GM12878 (cell line): ENCODE data around the gene PAX7.

Experiments used
- ATF3 ChIP-seq: IDR thresholded peaks from 2 replicates; pipeline ENCODE4 v1.6.1; 2011; ENCODE audit warnings: low read depth, mild to moderate bottlenecking, low read length, moderate library complexity, borderline replicate concordance; ENCODE audit errors: extremely low read depth
- CEBPB ChIP-seq, 2 experiments: fragments of 150-350 bp in 1 of 2; IDR thresholded peaks; 2 replicates each; pipeline ENCODE4 v1.6.1; 2012 to 2014; ENCODE audit warnings: low read depth in 2 of 2, low read length in 2 of 2, borderline replicate concordance in 1 of 2, inconsistent platforms in 1 of 2
- CHD2 ChIP-seq: IDR thresholded peaks from 2 replicates; pipeline ENCODE4 v1.6.1; 2011; ENCODE audit warnings: low read depth, low read length, improper control_type of control experiment, borderline replicate concordance
- CTCF ChIP-seq, 3 experiments: IDR thresholded peaks in 2 of 3; conservative IDR thresholded peaks in 1 of 3; 2 replicates each; pipeline ENCODE4 v1.5.1; 2011; ENCODE audit warnings: low read depth in 3 of 3, low read length in 3 of 3, mild to moderate bottlenecking in 3 of 3, control low read depth in 2 of 3, moderate library complexity in 2 of 3, inconsistent platforms in 1 of 3, mixed read lengths in 1 of 3; ENCODE audit not compliant: control insufficient read depth in 2 of 3, insufficient read depth in 1 of 3; ENCODE audit errors: extremely low read depth in 1 of 3
- GABPA ChIP-seq: IDR thresholded peaks from 2 replicates; pipeline ENCODE4 v1.6.1; 2014; ENCODE audit warnings: antibody characterized with exemption, low read depth, mild to moderate bottlenecking, inconsistent platforms
- HCFC1 ChIP-seq: fragments of 150-350 bp; IDR thresholded peaks from 2 replicates; pipeline ENCODE4 v1.6.1; 2014; ENCODE audit warnings: low read length
- MXI1 ChIP-seq: fragments of 150-350 bp; IDR thresholded peaks from 2 replicates; pipeline ENCODE4 v1.6.1; 2011; ENCODE audit warnings: low read depth, mild to moderate bottlenecking, inconsistent platforms, low read length, improper control_type of control experiment
- NFXL1 ChIP-seq: fragments of 450-650 bp; IDR thresholded peaks from 2 replicates; pipeline ENCODE4 v1.6.1; 2017; ENCODE audit warnings: antibody characterized with exemption, mild to moderate bottlenecking, borderline replicate concordance
- POLR2A ChIP-seq: IDR thresholded peaks from 2 replicates; pipeline ENCODE4 v1.6.1; 2011; ENCODE audit warnings: low read depth, mild to moderate bottlenecking, low read length
- SP1 ChIP-seq: IDR thresholded peaks from one replicate; pipeline ENCODE4 v1.6.1; 2011; ENCODE audit warnings: low read depth, low read length
- TCF3 ChIP-seq: IDR thresholded peaks from 2 replicates; pipeline ENCODE4 v1.6.1; 2012; ENCODE audit warnings: low read depth, mild to moderate bottlenecking, low read length, borderline replicate concordance; ENCODE audit not compliant: insufficient read depth
- USF2 ChIP-seq: IDR thresholded peaks from 2 replicates; pipeline ENCODE4 v1.6.1; 2011; ENCODE audit warnings: low read depth, low read length, improper control_type of control experiment, borderline replicate concordance
- ZBTB40 ChIP-seq: fragments of 450-650 bp; IDR thresholded peaks from 2 replicates; pipeline ENCODE4 v1.6.1; 2016; ENCODE audit warnings: mild to moderate bottlenecking, moderate library complexity, borderline replicate concordance

GRCh38 chr1:18646786-18647410 lies 16.3 kb downstream of the PAX7 start:
- no peak for TF ChIP-seq ATF3
- no peak for TF ChIP-seq SP1
- TF ChIP-seq CTCF (IDR thresholded peaks at IDR 0.05 in 2 of 3, conservative IDR thresholded peaks at IDR 0.05 in 1 of 3; ENCODE audit: control insufficient read depth in 2 of 3, extremely low read depth in 1 of 3, insufficient read depth in 1 of 3, low read depth in 3 of 3, low read length in 3 of 3): no peak
- TF ChIP-seq POLR2A: no peak
- TF ChIP-seq CEBPB (IDR thresholded peaks at IDR 0.05; ENCODE audit: borderline replicate concordance in 1 of 2, low read depth in 2 of 2, low read length in 2 of 2): no peak
- TF ChIP-seq ZBTB40: no peak
- no peak for TF ChIP-seq NFXL1
- TF ChIP-seq TCF3: no peak
- TF ChIP-seq CHD2: no peak
- TF ChIP-seq USF2: no peak
- no peak for TF ChIP-seq GABPA
- no peak for TF ChIP-seq MXI1
- TF ChIP-seq HCFC1: no peak
